BLaER1 (cell line): ENCODE measurements around the gene NKPD1.

Experiments
- H3K27ac ChIP-seq: shearing (Covaris generic); formaldehyde crosslinking; 2 replicates; pipeline ENCODE4 v1.8.1; 2022
- H3K27me3 ChIP-seq: shearing (Covaris generic); formaldehyde crosslinking; 2 replicates; pipeline ENCODE4 v1.8.1; 2022
- H3K36me3 ChIP-seq: shearing (Covaris generic); formaldehyde crosslinking; 2 replicates; pipeline ENCODE4 v1.8.1; 2022
- H3K4me1 ChIP-seq: shearing (Covaris generic); formaldehyde crosslinking; 2 replicates; pipeline ENCODE4 v1.8.1; 2022
- H3K4me2 ChIP-seq: shearing (Covaris generic); formaldehyde crosslinking; 2 replicates; pipeline ENCODE4 v1.8.1; 2022
- H3K4me3 ChIP-seq: shearing (Covaris generic); formaldehyde crosslinking; 2 replicates; pipeline ENCODE4 v1.8.1; 2022
- H3K9ac ChIP-seq: shearing (Covaris generic); formaldehyde crosslinking; 2 replicates; pipeline ENCODE4 v1.8.1; 2022
- H3K9me3 ChIP-seq: shearing (Covaris generic); formaldehyde crosslinking; 2 replicates; pipeline ENCODE4 v1.8.1; 2022
- H4K20me1 ChIP-seq: shearing (Covaris generic); formaldehyde crosslinking; 2 replicates; pipeline ENCODE4 v1.8.1; 2022
- Cebpa-rat ChIP-seq: shearing (Covaris generic); IDR thresholded peaks from 2 replicates; pipeline ENCODE4 v1.8.1; 2022

NKPD1 gene

DNA sequence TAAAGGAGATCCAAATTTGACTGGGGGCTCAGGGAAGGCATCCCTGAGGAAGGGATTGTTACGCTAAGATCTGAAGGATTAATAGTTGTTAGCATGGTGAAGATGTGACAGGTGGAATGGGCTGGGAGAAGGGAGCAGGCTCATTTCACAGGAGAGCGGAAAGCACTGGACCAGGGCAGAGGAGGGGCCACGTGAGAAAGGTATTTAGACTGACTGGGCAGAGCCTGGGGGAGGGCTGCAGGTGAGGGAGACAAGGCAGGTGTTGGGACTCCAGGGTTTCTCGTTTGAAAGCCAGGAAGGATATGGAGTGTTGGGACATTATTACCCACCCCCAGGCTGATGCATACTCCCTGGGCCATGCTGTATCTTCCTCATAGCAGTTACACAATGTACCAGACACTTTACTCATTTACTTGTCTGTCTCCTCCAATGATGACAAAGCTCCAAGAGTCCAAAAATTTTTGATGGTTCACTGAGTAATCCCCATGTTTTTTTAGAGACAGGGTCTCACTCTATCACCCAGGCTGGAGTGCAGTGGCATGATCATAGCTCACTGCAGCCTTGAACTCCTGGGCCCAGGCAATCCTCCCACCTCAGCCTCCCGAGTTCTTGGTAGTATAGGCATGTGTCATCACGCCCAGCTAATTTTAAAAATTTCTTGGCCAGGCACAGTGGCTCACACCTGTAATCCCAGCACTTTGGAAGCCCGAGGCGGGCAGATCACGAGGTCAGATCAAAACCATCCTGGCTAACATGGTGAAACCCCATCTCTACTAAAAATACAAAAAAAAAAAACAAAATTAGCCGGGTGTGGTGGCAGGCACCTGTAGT is 14.9 kb upstream of the NKPD1 start:
- Histone ChIP-seq H3K27me3 (no peaks in the 10 kb centered on the region), H3K36me3 (peaks cover 2% of the 10 kb centered on the region; the same call in 1 of the 2 replicates), H3K9ac (no peak overlapping the region), H3K4me2 (no peak overlapping the region), H3K4me3 (no peak overlapping the region), H4K20me1 (peaks cover 19% of the 10 kb centered on the region), H3K27ac (no peak overlapping the region), H3K4me1 (peaks cover 76% of the 10 kb centered on the region), H3K9me3 (no peaks in the 10 kb centered on the region)
- no peak for TF ChIP-seq Cebpa-rat

GRCh38 chr19:45173816-45174215 is 13.0 kb upstream of the NKPD1 start:
- Histone ChIP-seq H3K9ac (peak overlapping the region; percentile 73), H3K27ac (peak overlapping the region; percentile 82), H3K4me3 (peak overlapping the region; percentile 31; the same call in 1 of the 2 replicates), H3K4me1 (peaks cover 81% of the 10 kb centered on the region), H3K27me3 (no peaks in the 10 kb centered on the region), H3K36me3 (peaks cover 15% of the 10 kb centered on the region; the same call in 1 of the 2 replicates), H3K4me2 (peak overlapping the region; percentile 93), H4K20me1 (peaks cover under 1% of the 10 kb centered on the region; the same call in 1 of the 2 replicates), H3K9me3 (no peaks in the 10 kb centered on the region)
- TF ChIP-seq Cebpa-rat = no peak

DNA sequence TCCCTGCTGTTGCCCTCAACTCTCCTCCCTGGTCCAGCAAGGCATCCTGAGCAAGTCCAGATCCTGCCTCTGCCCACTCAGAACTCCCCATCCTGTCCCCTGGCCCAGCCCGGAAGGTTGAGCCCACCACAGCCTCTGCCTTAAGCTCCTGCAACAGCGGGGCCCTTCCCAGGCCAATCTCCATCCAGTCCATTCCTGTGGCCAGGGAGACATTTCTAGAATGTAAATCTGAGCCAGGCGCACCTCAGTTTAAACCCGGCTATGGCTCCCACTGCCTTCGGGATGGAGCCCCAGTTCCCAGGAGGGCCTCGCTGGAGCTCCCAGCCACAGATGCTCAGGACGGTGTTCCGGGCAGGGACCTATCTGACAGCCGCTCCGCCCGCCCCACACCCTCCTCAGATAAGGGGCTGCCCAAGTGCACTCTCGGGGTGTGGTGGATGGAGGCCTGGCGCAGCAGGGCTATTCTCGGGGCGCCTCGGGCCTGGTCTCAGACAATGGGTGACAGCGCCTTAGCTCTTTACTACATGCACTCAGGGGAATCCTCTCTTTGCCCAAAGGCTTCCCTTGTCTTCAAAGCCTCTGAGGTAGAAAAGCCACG is 11.9 kb upstream of the NKPD1 start:
- H3K4me1 ChIP-seq = peaks cover 92% of the 10 kb centered on the region
- H4K20me1 ChIP-seq = no peaks in the 10 kb centered on the region
- peaks cover 16% of the 10 kb centered on the region; the same call in 1 of the 2 replicates for H3K36me3 ChIP-seq
- H3K9ac ChIP-seq = peak overlapping the region; percentile 71
- H3K27ac ChIP-seq = peak overlapping the region; percentile 80
- peak overlapping the region; percentile 93 for H3K4me2 ChIP-seq
- no peak for TF ChIP-seq Cebpa-rat
- H3K9me3 ChIP-seq = no peaks in the 10 kb centered on the region
- peak overlapping the region; percentile 44 for H3K4me3 ChIP-seq
- no peaks in the 10 kb centered on the region for H3K27me3 ChIP-seq

DNA sequence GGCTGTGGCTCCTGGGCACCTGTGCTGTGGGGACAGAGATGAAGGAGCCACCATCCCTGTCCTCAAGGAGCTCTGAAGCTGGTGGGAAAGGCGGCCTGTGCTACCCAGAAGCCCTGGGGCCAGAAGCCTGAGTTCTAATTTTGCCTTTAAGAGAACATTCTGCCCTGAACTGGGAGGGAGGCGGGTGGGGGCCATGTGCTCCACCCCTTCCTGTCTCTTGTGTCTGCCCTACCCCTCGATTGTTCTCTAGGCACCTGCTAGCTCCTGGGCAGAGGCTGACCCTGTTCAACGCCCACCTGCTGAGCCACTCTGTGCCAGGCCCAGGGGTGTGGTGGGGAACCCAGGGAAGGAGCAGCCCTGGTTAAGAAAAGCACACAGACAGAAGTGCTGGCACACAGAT is 11.4 kb upstream of the NKPD1 start:
- H3K36me3 ChIP-seq = peaks cover 16% of the 10 kb centered on the region; the same call in 1 of the 2 replicates
- H3K4me1 ChIP-seq = peaks cover 93% of the 10 kb centered on the region
- H3K27me3 ChIP-seq = no peaks in the 10 kb centered on the region
- peak overlapping the region; percentile 80 for H3K27ac ChIP-seq
- H4K20me1 ChIP-seq = no peaks in the 10 kb centered on the region
- peak overlapping the region; percentile 71 for H3K9ac ChIP-seq
- TF ChIP-seq Cebpa-rat = no peak
- H3K9me3 ChIP-seq = no peaks in the 10 kb centered on the region
- peak overlapping the region; percentile 44 for H3K4me3 ChIP-seq
- peak overlapping the region; percentile 93 for H3K4me2 ChIP-seq

DNA sequence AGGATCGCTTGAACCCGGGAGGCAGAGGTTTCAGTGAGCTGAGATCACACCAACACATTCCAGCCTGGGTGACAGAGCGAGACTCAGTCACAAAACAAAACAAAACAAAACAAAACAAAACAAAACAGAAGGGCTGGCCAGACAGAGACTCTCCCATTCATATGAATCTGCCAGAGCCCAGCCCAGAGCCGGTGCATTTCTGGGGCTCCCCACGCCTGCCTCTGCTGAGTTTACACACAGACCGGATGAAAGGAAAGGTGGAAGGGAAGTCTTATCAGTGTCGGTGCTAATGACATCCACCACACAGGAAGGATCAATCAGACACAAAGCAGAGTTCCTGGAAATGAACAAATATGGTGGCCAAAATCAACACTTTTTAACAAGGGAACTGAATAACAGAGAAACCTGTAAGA is 10.4 kb upstream of the NKPD1 start:
- Histone ChIP-seq H3K27me3 (no peaks in the 10 kb centered on the region), H3K4me1 (peaks cover 93% of the 10 kb centered on the region), H3K9me3 (no peaks in the 10 kb centered on the region), H3K4me3 (peak overlapping the region; percentile 9; the same call in 1 of the 2 replicates), H3K36me3 (peaks cover 16% of the 10 kb centered on the region; the same call in 1 of the 2 replicates), H3K9ac (peak overlapping the region; percentile 70; the same call in 1 of the 2 replicates), H4K20me1 (no peaks in the 10 kb centered on the region), H3K4me2 (peak overlapping the region; percentile 93), H3K27ac (peak overlapping the region; percentile 57)
- TF ChIP-seq Cebpa-rat = no peak

DNA sequence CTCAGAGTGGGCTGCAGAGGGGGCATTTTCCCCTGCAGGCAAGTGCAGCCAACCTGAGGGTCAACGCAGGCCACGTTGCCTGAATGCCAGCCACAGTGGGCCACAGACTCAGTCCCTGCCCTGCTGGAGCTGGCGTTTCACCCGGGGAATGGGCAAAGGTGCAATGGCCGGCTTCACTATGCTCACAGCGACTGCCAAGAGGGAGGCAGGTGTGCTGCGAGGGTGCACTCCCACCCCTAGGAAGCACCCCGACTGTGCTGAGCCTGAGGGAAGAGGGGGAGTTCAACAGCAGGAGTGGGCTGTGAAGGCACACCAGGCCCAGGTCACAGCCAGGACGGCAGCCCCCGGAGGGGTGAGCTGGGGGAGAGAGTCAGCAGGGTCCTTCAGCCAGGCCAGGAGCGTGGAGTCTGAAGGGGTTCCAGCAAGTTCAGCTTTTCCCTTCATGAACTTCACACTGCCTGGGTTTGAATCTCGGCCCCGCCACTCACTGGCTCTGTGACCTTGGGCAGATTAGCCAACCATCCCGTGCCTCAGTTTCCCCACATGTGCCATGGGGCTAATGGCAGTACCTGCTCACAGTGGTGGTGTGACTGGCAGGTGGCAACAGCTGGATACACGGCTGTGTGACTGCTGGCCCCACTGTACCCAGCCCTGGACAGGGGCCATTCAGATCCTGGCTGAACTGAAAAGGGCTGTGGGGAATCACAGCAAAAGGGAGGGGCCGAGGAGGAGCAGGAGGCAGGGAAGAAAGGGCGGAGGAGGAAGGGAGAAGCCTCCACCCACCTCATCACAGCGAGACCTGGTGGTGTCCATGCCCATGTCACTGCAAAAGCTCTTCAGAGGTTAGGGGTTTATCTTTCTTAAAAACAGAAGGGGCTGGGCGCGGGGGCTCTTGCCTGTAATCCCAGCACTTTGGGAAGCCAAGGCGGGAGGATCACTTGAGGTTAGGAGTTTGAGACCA is 9.6 kb upstream of the NKPD1 start:
- Histone ChIP-seq H4K20me1 (no peaks in the 10 kb centered on the region), H3K36me3 (peaks cover 16% of the 10 kb centered on the region; the same call in 1 of the 2 replicates), H3K4me1 (peaks cover 93% of the 10 kb centered on the region), H3K27me3 (no peaks in the 10 kb centered on the region), H3K27ac (peak overlapping the region; percentile 57), H3K9me3 (no peaks in the 10 kb centered on the region), H3K4me2 (peak overlapping the region; percentile 93), H3K4me3 (no peak overlapping the region), H3K9ac (peak overlapping the region; percentile 70; the same call in 1 of the 2 replicates)
- TF ChIP-seq Cebpa-rat = no peak

- Histone ChIP-seq H3K4me3 (no peak overlapping the region), H3K36me3 (peaks cover 16% of the 10 kb centered on the region; the same call in 1 of the 2 replicates), H3K27ac (peak overlapping the region; percentile 57; the same call in 1 of the 2 replicates), H3K9ac (0 out of 2 replicates have a peak overlapping the region, but pooled peaks have one; percentile 29), H4K20me1 (no peaks in the 10 kb centered on the region), H3K27me3 (no peaks in the 10 kb centered on the region), H3K4me1 (peaks cover 99% of the 10 kb centered on the region), H3K9me3 (no peaks in the 10 kb centered on the region), H3K4me2 (peak overlapping the region; percentile 93)
- no peak for TF ChIP-seq Cebpa-rat
Measured at GRCh38 chr19:45169602-45170001, 8.8 kb upstream of the NKPD1 start.

DNA sequence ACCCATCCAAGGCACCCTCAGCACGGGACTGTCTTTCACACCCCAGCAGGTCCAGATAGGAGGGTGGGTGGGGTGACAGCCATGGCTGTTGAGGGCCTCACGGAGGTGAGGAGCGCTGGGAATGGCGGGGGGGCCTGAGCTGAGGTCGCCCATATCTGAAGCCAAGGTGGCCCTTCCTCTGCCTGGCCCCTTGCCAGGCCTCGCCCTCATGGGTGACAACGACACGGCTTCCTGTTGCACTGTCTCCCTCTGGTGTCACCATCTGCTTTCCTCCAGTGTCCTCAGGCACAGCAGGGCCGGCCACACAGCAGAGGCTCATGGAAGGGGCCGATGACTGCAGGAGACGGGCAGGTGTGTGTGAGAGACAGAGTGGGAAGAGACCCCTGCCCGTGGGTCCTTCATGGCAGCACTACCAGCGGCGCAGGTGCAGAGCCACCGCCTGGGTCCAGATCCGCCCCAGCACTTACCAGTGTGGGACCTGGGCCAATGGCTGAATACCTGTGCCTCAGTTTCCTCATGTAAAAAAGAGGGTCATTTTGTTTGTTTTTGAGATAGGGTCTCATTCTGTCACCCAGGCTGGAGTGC is 8.1 kb upstream of the NKPD1 start:
- H3K4me2 ChIP-seq = peak overlapping the region; percentile 93

More for the DNA sequence above, 8.1 kb upstream of the NKPD1 start:
- H3K9me3 ChIP-seq = no peaks in the 10 kb centered on the region
- H3K4me3 ChIP-seq = no peak overlapping the region
- peaks cover 16% of the 10 kb centered on the region; the same call in 1 of the 2 replicates for H3K36me3 ChIP-seq
- peak overlapping the region; percentile 38; the same call in 1 of the 2 replicates for H3K27ac ChIP-seq
- no peak for TF ChIP-seq Cebpa-rat
- peaks cover 99% of the 10 kb centered on the region for H3K4me1 ChIP-seq
- H4K20me1 ChIP-seq = no peaks in the 10 kb centered on the region
- no peaks in the 10 kb centered on the region for H3K27me3 ChIP-seq
- no peak overlapping the region for H3K9ac ChIP-seq
